GM21526 (cell line): ENCODE results near the gene HAAO.
"Not testable (repeated sequence)": the region's sequence is repeated elsewhere in the genome, so short reads cannot be mapped to it uniquely, and the experiment has no call there.

ENCODE experiments used
- ATAC-seq: cut with Tn5 transposase; IDR thresholded peaks from one replicate; pipeline ENCODE4 v1.9.1; 2021; ENCODE audit warnings: moderate library complexity; ENCODE audit not compliant: unreplicated experiment, low FRiP score

HAAO gene

DNA sequence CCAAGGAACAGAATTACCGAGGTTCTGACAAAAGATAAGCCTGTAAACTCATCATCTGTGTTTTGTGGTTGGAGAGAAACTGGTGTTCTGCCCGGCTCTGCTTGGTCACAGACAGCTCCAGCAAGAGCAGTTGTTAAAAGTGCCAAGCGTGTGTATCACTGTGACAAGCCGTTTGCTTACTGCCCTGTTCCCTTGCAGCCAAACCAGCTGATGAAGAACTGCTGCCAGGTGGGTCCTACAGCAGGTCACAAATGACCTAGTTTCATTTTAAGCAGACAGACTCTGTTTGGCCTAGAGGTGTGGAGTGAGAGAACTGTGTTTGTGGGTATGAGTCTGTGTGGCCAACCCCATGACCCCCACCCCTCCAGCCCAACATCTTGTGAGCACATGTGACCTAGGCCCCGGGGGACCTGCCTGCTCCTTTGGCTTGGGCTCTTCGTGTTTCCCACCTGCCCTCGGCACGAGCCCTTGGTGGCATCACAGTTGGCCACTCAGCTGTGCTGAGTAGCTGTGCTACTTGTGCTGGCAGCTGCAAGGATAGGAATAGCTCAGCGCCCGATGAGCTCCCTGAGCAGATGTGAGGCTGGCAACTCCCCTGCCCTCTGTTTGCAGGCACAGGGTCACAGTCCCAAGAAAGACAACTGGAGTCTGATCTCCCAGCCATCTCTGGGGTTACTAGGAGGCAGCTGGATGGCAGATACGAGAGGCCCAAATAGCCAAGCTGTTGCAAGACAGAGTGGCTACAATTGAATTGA, 38.2 kb downstream of the HAAO start:
- ATAC-seq, result no peak

- ATAC-seq, result no peak
Observed at GRCh38 chr2:42752816-42753813, 39.3 kb downstream of the HAAO start.

DNA sequence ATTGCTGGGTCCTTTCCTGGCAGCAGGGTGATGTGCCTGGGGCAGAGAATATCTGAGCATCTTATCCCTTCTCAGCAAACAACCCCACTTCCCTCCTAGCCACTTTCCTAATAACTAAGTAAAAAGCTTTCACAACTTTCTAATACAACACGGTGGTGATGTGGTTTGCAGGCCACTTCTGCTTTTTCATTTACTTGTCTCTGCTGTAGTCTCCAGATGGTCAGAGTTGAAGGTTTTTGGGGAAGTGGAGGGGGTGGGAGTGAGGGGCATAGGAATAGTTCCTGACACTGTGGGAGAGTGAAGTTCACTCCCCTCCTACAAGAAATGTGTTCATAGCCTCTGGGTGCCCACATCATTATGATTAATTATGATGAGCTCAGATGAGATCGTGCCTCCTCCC, 40.1 kb downstream of the HAAO start:
- ATAC-seq, result no peak

DNA sequence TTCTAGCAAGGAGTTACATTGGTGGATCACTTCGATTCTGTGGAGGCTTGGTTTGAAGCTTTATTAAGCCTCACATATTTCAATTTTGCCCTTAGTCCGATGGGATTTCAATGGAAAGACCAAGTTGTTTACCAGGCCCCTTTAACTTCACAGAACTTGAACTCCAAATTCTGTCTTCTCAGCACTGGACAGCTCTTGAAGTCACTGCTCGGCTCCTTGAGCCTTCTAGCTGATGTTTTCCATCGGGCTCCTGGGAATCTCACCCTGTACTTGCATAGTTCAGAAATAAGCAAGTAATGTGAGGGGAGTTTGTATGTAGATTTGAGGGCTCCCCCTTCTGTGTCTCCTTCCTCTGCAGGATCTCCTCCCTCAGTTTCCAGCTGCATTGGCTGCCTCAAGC, 43.5 kb downstream of the HAAO start:
- no peak for ATAC-seq

DNA sequence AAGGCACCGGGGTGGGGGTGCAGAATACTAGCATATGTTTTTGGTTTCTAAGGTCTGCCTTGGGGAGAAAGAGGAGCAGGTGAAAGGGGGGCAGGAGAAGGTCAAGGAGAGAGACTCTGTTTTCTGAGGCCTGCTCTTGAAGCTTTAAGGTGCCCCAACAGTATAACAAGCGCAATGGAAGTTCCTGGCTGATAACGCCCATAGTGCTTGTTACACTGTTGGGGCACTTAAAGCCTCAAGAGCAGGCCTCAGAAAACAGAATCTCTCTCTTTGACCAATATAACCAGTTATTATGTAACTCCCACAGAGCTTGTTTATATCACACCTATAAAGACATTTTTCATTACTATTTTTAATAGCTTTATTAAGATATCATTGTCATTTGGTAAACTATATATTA, 45.0 kb downstream of the HAAO start:
- no peak for ATAC-seq

DNA sequence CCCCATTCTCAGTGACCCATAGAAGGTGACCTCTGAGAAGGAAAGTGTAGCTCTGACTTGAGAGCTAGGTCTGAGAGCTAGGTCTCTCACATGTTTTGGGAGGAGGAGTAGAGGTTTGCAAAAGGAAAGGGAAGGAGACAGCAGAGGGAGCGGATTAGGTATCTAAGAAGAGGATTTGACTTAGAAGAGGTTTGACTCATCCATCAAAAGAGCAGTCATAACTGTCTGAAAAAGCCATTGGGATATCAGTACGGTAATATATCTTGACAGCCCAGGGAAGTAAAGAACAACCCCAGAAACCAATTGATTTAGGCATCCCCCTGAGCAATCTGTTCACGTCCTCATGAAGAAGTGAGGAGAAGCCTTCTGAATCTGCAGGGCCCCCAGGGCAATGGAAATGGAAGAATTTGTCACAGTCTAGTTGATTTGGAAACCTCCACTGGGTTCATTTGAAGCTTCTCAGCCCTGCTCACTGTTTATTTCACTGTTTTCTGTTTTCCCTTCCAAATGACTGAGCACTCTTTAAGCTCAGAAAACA, 47.8 kb downstream of the HAAO start:
- no peak for ATAC-seq

GRCh38 chr2:42743659-42743990, 48.8 kb downstream of the HAAO start:
- no peak for ATAC-seq

- ATAC-seq, result no peak
Observed at GRCh38 chr2:42742740-42743658, 49.4 kb downstream of the HAAO start.

GRCh38 chr2:42741140-42741539, 51.2 kb downstream of the HAAO start:
- no peak for ATAC-seq

GRCh38 chr2:42736598-42737322, 55.6 kb downstream of the HAAO start:
- no peak for ATAC-seq

DNA sequence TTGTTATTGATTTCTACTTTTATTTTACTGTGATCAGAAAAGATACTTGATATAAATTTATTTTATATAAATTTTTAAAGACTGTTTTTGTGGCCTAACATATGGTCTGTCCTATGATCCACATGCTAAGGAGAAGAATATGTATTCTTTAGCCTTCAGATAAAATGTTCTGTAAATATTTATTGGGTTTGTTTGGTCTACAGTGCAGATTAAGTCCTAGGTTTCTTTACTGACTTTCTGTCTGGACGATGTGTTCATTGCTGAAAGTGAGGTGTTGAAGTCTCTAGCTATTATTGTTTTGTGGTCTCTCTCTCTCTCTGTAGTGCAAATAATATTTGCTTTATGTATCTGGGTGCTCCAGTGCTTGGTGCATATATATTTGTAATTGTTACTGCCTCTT, 58.5 kb downstream of the HAAO start:
- ATAC-seq, result no peak

DNA sequence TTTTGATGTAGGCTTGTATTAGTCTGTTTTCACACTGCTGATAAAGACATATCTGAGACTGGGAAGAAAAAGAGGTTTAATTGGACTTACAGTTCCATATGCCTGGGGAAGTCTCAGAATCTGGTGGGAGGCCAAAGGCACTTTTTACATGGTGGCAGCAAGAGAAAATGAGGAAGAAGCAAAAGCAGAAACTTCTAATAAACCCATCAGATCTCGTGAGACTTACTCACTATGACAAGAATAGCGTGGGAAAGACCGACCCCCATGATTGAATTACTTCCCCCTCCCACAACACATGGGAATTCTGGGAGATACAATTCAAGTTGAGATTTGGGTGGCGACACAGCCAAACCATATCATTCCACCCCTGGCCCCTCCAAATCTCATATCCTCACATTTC, 61.1 kb downstream of the HAAO start:
- not testable (repeated sequence) for ATAC-seq

- no peak for ATAC-seq
Observed at GRCh38 chr2:42726680-42727079, 65.7 kb downstream of the HAAO start.

- no peak for ATAC-seq
Observed at GRCh38 chr2:42725657-42726056, 66.7 kb downstream of the HAAO start.

- ATAC-seq, result no peak
Observed at GRCh38 chr2:42724886-42725285, 67.5 kb downstream of the HAAO start.

DNA sequence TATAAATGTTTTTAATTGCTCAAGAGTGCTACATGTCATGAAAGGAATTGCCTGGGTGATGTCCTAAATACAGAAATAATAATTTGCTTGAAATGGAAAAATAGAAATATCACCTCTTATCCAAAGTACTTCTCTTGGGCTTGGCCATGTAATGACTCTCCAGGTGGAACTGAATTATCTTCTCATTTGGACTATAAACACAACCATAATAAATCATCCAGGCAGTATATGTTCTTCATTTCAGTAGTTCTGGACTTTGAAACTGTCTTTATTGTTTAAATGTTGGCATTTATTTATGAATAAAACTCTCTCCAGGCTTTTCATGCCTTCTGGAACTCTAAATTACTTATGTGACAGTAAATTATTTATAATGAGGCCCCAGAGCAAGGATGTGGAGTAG, 68.9 kb downstream of the HAAO start:
- no peak for ATAC-seq

DNA sequence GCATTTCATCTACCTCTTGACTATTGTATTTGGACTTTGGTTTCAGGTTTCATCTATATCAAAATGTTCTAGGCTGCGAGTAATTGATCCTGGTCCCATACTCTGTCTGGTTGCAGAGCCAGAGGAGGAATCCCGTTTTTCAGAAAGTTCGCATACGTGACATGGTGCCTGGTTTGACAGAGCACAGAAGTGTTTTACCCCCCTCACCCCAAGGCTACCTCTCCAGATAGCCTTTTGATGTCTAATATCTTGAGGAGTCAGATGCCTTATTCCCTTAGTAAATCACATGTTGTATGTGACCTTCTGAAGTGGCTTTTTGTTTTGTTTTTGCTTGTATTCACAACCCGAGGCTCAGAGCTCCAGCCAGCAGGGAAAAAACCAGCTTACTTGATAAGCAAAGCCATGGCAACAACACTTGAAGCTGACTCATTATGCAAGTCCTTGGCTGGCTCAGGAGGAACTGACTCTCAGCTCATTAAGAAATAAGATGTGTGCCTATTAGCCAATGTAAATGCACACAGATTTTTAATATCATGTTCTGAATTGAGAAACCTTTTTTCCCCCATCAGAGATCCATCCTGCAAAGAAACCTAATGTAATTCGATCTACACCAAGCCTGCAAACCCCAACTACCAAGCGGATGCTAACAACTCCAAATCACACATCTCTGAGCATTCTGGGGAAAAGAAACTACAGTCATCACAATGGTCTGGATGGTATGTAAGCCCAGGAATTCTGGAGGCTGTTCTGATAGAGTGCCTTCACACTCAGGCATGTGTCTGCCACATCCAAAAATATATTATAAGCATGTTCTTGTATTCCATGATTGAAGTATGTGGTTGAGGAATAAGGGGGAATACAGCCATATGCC, 69.8 kb downstream of the HAAO start:
- ATAC-seq, result peak; percentile 91

GRCh38 chr2:42721898-42722297, 70.5 kb downstream of the HAAO start:
- ATAC-seq, result no peak
